Measurements from ENCODE around the gene GOLM1.

- TF ChIP-seq YY1 (IDR thresholded peaks at IDR 0.05; ENCODE audit: insufficient read depth, insufficient read length) (no peak), ZNF274 (IDR thresholded peaks at IDR 0.05; ENCODE audit: low read depth, low read length) (no peak)
Observed at GRCh38 chr9:86077276-86077675, 22.1 kb downstream of the GOLM1 start.
